IPS-18c (cell line): Measurements from ENCODE around the gene ICOSLG.
"Not testable (repeated sequence)": the region's sequence is repeated elsewhere in the genome, so short reads cannot be mapped to it uniquely, and the experiment has no call there.

Experiments used
- H3K4me3 ChIP-seq: 2 replicates; pipeline ENCODE4 v1.7.0; 2013; ENCODE audit warnings: low read depth, mild to moderate bottlenecking, low read length, moderate library complexity; ENCODE audit not compliant: insufficient read depth
- H3K9me3 ChIP-seq: one replicate; pipeline ENCODE4 v1.6.1; 2013; ENCODE audit warnings: mild to moderate bottlenecking, low read length, moderate library complexity; ENCODE audit not compliant: control insufficient read depth, insufficient read depth

ICOSLG gene

DNA sequence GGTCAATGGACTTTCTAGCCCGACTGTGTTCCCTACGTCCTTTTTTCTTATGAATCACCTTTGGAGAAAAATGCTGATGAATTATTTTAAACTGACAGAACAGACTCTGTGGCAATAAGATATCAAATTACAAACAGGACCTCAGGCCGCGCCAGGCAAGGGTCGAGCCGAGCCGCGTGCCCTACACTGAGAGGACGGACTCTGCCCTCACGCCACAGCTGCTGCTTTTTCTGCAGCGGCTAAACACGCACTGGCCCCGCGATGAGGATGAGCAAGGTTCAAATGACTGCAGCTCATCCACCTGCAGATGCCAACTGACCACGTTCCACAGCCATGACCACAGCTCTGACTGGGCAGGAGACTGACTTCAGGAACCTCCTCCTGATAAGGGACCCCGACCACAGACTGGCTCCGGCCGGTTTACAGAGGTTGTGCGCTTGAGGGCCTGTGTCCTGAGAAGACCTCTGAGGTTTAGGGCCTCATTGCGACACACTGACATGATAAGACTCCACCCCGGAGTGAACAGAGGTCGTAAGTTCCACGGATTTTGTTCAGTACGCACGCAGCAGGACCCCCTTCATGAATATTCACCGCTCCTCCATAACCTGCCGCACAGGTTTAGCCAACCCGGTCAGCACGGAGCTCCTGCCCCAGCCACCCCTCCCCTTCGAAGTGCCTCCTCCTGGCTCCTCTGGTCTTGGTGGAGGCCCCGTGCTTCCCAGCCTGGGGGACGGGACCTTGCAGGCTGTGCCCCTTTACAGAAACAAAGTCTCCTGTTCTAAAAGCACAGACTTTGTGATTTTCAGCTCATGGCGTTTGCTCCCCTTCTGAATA is 8.7 kb upstream of the ICOSLG start:
- not testable (repeated sequence) for H3K9me3 ChIP-seq, H3K4me3 ChIP-seq

DNA sequence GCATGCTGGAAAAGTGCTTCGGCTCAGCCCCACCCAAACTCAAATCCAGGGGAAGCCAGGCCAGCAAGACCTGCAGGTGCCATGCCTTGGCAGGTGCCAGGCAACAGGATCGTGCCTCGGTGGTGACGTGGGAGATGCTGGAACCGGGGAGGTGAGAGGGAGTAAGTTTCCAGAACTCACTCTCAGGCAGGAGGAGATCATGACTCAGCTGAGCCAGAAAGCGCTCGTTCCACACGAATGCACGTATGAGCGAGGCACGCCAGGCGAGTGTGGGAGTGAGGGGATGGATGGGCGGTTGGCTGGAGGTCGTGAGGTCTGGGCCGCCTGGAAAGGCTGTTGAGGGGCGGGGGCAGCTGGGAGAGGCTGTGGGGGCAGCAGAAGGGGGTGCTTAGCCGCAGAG is 7.2 kb upstream of the ICOSLG start:
- not testable (repeated sequence) for H3K4me3 ChIP-seq, H3K9me3 ChIP-seq

DNA sequence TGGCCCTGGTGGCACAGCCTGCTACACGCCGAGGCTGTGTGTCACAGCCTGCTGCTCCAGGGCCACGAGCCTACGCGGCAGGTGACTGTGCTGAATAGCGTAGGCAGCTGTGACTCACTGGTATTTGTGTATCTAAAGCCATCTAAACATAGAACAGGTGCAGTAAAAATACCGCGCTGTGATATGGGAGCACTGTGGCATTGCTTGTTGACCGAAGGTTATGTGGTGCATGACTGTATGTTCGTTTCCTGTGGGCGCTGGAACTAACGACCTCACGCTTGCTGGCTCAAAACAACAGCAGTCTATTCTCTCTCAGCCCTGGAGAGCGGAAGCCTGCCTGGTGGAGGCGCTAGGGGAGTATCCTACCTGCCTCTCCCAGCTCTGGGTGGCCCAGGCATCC is 3.2 kb upstream of the ICOSLG start:
- H3K9me3 ChIP-seq, H3K4me3 ChIP-seq: not testable (repeated sequence)

DNA sequence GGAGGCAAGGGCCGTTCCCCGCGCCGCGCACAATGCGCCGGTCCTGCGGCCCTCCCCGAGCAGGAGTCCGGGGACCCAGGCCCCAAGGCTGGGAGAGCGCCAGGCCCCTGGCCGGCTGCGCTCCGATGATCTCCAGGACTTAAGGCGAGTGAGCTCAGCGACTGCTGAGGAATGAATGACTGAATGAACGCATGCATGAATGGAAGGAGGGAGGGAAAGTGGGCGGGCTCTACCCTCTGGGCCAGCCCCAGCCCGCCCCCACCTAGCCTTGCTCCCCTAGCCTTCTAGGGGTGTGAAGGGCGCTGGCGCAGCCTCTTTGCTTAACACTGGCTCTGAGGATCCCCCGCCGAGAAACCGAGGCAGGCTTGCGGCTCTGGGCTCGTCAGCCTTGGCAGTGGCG is 538 bp upstream of the ICOSLG start:
- H3K9me3 ChIP-seq, H3K4me3 ChIP-seq: not testable (repeated sequence)

DNA sequence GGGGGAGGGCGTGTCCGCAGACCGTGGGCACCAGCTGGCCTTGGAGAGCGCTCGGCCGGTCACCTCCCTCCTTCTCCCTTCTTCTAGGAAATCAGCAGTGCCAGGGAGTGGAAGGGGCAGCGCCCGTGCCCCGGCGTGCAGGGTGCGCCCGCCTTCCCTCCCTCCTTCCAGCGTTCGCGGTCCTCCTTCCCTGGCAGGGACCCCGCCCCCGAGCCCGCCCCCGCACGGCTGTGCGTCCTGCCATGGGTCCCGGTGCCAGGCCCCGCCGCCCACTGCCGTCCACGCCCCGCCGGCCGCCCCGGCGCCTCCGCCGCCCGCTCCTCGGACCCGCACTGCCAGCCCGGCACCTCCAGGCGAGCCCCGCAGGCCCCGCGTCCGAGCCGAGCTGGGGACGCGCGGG is 390 bp downstream of the ICOSLG start:
- not testable (repeated sequence) for H3K9me3 ChIP-seq, H3K4me3 ChIP-seq

DNA sequence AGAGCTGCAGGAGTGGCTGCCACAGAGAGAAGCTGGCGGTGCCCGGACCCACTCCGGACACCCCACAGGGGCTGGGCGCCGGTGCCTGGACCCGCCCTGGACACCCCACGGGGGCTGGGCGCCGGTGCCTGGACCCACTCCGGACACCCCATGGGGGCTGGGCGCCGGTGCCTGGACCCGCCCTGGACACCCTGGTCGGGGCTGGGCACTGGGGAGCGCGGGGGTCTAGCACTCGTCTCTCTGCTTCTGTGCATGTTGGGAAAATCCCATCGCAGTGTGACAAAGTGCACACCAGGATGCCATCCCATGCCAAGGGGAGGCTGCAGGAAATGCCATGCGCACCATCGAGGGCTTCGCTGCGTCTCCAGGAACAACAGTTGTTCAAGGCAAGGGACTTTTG is 11.2 kb downstream of the ICOSLG start:
- not testable (repeated sequence) for H3K9me3 ChIP-seq, H3K4me3 ChIP-seq

DNA sequence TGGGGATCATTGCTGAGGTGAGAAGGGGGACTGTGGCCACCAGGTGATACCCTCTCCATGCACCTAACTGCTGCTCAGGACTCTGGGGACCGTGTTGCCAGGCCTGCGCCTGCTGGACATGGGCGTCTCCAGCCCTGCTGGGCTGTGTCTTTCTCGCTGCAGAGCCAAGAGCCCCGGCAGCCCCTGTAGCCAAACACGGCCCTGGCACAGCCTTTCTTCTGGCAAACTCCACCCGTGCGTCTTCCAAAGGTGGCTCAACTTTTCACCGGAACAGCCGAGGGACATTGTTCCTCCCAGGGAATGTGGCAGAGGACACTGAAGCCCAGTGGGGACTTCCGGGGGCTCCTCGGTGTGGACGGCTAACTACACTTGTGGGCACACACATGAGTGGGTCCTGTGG is 12.6 kb downstream of the ICOSLG start:
- not testable (repeated sequence) for H3K9me3 ChIP-seq

DNA sequence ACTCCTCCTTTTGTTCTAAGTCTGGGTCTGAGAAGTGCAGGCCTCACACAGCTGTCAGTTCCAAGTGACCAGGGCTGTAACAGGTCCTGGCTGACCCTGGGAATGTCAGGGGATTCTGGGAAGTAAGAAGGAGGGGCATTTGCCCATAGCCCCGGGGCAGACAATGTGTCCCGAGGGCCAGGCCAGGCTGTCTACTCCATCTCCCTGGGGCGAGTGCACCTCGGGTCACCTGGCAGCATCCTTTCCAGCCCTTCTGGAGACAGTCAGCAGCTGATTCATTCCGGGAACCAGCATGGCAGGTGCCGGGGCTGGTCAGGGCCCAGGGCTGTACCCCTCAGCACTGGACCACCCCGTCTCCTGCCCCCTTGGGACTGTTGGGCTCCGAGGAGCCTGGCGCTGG is 13.1 kb downstream of the ICOSLG start:
- not testable (repeated sequence) for H3K4me3 ChIP-seq, H3K9me3 ChIP-seq

More for the DNA sequence above, 12.6 kb downstream of the ICOSLG start:
- not testable (repeated sequence) for H3K4me3 ChIP-seq

DNA sequence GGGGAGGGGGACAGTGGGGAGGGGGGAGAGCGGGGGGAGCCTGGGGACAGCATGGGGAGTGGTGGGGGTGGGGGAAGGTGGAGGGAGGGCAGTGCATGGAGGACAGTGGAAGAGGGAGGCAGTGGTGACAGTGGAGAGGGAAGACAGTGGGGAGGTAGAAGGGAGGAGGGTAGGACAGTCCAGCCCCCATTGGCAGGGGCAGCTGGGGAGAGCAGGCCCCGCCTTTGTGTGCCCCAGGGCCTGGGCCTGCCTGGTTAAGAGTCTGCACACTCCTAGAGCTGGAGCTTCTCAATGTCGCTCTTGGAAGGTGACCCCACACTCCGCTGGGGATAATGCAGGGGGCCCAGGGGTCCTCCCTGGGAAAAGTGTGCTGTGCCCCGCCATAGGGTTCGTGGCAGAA is 15.1 kb downstream of the ICOSLG start:
- H3K4me3 ChIP-seq, H3K9me3 ChIP-seq: not testable (repeated sequence)

DNA sequence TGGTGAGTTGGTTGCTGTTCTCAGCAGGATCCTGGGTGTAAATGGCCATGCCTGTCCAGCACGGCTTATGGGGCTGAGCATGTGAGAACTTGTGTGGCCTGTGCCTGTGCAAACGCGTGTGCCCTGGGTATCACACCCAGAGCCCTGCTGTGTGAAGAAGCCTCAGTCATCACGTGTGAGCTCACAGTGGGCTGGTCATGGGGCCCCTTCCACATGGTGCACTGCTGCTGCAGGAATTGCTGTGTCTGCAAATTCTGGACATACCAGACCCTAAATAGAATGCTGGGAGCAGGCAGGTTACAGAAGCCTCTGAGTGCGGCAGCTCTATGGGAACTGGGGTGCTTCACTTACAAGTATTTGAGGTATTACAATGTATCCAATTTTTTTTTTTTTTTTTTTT is 17.4 kb downstream of the ICOSLG start:
- not testable (repeated sequence) for H3K4me3 ChIP-seq, H3K9me3 ChIP-seq

DNA sequence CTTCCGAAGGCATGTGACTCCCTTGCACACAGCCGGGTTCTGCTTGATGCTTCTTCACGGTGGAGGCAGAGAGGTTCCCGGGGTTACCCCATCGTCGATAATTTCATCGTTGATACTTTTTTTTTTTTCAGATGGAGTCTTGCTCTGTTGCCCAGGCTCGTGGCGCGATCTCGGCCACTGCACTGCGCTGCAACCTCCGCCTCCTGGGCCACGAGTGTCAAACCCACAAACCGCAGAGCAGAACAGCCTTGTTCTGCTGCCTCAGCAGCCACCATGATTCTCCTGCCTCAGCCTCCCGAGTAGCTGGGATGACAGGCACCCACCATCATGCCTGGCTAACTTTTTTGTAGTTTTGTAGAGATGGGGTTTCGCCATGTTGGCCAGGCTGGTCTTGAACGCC is 20.1 kb downstream of the ICOSLG start:
- not testable (repeated sequence) for H3K9me3 ChIP-seq, H3K4me3 ChIP-seq

DNA sequence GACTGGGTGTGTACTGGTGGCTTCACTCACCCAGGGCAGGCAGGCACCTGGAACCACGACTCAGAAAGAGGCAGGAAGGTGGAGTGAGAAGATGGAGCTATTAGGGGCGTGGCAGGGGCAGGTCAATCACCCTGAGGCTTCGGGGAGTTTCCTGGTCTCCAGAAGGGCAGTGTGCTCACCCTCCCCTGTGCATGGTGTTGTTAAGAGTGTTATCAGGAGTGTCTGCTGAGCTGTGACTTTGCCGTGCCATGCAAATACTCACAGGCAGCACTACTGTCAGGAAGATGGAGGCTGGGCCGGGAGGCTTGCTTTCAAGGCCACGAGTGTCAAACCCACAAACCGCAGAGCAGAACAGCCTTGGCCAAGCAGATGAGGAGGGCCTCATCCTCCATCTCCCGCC is 22.3 kb downstream of the ICOSLG start:
- H3K4me3 ChIP-seq, H3K9me3 ChIP-seq: not testable (repeated sequence)

DNA sequence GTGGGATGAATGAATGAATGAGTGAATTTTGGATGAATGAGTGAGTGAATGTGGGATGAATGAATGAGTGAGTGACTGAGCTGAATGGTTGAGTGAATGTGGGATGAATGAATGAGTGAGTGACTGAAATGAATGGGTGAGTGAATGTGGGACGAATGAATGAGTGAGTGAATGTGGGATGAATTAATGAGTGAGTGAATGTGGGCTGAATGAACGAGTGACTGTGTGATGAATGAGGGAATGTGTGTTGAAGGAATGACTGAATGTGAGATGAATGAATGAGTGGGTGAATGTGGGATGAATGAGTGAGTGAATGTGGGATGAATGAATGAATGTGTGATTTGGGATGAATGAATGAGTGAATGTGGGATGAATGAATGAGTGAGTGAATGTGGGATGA is 28.8 kb downstream of the ICOSLG start:
- not testable (repeated sequence) for H3K4me3 ChIP-seq, H3K9me3 ChIP-seq

DNA sequence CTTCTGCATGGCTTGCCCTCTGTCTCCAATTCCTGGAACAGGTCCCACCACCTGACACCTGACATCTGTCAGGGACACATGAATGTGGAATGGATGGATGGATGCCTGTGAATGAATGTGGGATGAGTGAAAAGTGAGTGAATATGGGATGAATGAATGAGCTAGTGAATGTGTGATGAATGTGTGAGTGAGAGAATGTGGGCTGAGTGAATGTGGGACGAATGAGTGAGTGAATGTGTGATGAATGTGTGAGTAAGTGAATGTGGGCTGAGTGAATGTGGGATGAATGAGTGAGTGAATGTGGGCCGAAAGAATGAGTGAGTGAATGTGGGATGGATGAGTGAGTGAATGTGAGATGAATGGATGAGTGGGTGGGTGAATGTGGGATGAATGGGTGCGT is 29.2 kb downstream of the ICOSLG start:
- H3K4me3 ChIP-seq, H3K9me3 ChIP-seq: not testable (repeated sequence)

DNA sequence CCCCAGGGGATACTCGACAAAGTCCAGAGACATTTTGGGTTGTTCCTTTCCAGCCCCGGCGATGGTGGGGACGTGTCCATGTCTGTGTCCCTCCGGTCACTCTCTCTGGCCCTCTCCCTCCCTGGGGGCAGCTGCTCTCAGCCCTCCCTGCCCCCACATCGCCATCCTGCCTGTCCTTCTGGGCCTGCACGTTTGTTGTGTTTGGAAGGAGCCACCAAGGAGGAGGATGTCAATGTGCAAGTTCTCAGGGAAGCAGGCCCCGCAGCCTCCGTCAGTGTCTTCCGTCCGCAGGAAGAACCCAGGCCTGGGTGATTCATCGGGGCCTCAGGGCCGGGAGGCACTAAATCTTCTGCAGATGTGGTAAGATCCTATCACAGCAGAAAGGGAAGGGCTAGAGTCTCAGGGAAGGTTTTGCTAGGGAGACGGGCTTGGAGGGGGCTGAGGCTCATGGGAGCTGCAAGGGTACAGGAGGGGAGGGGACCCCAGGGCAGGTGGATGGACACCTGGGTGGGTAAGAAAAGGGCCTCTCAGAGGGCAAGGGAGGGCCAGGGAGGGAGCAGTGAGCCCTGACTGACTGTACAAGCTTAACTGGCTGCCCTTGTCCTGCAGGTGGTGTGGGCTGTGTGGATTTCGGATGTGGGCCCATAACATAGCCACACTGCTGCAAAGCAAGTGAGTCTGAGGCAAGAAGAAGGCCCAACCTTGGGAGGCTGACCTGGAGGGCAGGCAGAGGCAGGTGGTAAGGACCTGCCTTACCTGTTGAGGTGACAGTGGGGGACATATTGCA is 32.7 kb downstream of the ICOSLG start:
- not testable (repeated sequence) for H3K9me3 ChIP-seq, H3K4me3 ChIP-seq

DNA sequence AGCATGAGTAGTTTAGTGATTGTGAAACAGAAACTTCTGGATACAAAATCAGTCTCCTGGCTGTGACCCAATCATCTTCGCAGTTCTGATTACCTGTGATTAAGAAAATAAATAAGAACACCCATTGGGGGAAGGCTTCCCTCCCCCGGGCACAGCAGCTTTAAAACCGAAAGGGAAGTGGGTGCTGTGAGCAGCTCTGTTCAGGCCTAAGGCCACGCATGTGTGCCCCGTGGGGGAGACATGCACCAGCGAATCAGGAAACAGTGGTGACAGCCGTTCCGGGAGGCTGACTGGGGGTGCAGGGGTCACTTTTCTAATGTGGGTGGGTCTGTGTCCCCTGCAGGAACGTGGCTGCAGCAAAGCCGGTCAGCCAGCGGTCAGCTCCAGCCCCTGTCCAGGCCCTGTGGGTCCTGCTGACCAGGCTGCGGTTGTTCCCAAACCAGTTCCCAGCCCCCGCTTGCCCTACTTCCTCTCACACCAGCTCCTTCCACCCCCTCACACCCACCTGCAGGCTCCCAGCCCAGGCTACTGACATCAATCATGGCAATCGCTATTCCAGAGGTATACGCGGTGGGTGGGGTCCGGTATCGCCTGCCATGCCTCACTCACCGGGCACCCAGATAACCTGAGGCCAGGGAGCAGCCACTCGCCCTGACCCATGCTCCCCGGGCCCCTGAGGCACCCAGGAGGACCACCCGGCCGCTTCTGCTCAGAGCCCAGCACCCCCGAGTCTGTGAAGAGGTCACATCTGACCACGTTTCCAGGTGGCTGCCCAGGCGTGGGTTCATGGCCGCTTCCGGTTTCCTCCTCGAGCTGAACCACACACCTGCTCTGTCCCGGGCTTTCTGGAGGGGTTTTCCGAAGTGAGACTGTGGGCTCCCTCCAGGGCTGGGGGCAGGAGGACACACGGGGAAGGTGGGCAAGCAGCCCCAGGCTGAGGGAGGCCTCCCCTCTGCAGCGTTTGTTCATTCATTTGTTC is 33.8 kb downstream of the ICOSLG start:
- not testable (repeated sequence) for H3K4me3 ChIP-seq, H3K9me3 ChIP-seq

DNA sequence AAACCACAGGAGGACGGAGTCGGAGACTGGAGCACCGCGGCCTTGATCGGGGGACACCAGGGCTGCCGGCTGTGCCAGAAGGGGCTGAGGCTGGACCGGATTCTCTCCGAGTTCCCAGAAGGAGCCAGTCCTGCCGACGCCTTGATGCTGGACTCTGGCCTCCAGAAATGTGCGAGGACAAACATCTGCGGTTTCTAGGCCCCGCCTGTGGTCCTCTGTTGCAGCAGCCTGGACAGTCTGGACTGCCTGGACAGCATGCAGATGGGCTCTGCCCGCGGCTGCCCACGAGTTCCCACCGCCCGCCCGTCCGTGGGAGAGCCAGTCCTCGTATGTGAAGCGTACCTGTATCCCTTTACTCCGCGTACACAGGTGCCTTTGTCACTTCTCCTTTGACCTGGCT is 34.6 kb downstream of the ICOSLG start:
- H3K9me3 ChIP-seq: not testable (repeated sequence)

More for the DNA sequence above, 34.6 kb downstream of the ICOSLG start:
- H3K4me3 ChIP-seq: not testable (repeated sequence)
